GM23248 (cell line): ENCODE measurements around the gene GREB1.

Source experiments
- EZH2 ChIP-seq: fragments of 200-600 bp; sonication (generic); IDR thresholded peaks from 2 replicates; pipeline ENCODE4 v1.6.1; 2018; ENCODE audit warnings: antibody characterized with exemption, mild to moderate bottlenecking; ENCODE audit not compliant: insufficient read depth, poor library complexity, severe bottlenecking
- EZH2phosphoT487 ChIP-seq: fragments of 200-600 bp; sonication (generic); IDR thresholded peaks from 2 replicates; pipeline ENCODE4 v1.6.1; 2018; ENCODE audit warnings: antibody characterized with exemption, moderate library complexity, mild to moderate bottlenecking, low read depth; ENCODE audit not compliant: insufficient read depth

DNA sequence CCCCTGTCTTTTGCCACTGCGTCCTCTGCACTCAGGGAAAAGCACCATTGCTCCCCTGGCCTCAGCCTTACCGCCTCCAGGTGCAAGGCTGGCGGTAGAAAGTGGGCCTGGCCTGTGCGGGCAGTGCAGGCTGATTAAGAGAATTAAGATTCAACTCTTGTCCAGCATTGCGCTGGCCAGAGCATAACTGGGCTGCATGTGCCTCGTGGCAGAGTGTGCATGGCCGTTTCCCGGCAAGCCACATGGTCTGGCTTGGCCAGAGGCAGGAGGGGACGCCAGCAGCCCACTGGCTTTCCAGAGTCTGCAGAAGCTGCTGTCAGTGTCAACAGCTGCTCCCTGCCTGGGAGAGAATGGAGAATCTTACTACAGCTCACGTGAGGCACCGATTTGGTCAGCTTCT is 123.8 kb downstream of the GREB1 start:
- no peak for TF ChIP-seq EZH2
- no peak for TF ChIP-seq EZH2phosphoT487
